Endometrial microvascular endothelial cells (primary cell): Measurements from ENCODE around the gene RPS21. TPM values are rescaled to one million over a fixed set of nuclear protein-coding genes. Genes with fewer than 3 reads are reported as not detected.
"Not testable (repeated sequence)": the region's sequence is repeated elsewhere in the genome, so short reads cannot be mapped to it uniquely, and the experiment has no call there.

Experiments used
- in situ Hi-C: cut with HindIII; loops from 2 replicates; pipeline ENCODE4 v1.10.0; 2017; ENCODE audit warnings: low sequenced_read_pairs, low pct_unique_long_range_greater_than_20kb; ENCODE audit errors: inconsistent ontology term
- total RNA-seq: library from RNA; depleted of rRNA; stranded (reverse); fragments of >200 nt; gene quantifications from one replicate; pipeline ENCODE4 v1.2.3, GENCODE V29; 2015; ENCODE audit errors: inconsistent ontology term

Gene RPS21
- total RNA-seq, 1 donor from 2014 or later: 2,359 TPM

GRCh38 chr20:62415354-62416111, 28.6 kb downstream of the RPS21 start:
- in situ Hi-C loops: no loop called here

DNA sequence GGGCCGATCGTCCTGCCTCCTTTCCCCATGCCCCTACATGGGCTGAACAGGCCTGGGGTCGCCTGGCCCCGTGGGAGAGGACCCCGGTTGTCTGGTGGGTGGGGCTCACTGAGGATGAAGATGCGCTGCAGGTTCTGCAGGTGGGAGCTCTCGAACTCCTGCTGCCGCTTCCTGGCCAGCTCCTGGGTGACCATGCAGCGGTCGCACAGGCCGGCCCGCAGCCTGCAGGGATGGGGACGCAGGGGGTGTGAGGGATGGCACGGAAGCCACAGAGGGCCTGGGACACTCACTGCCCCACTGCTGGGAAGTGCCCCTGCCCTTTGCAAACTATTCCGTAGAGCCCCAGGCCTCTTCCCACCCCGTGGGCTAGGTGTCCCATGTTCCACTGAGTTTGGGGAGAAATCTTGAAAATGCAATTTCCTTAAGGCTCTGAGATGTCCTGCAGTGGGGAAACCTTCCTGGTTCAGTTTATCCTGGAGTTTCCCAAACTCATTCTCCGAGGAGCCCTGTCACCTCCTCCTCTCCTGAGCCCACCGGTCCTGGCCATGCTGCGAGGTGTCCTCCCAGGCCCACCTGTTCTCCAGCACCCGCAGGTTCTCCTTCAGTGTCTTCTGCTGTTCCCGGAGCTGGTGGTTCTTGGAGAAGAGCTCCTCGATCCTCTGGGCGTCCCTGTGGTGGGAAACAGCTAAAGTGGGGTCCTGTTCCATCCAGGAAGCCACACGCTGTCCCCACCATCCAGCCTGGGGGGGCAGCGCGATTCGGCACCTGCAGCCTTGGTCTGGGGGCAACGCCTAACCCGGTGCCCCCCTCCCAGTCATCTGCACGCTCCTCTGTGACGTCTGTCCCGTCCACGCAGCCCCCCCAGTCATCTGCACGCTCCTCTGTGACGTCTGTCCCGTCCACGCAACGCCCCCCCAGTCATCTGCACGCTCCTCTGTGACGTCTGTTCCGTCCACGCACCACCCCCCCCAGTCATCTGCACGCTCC, 30.0 kb downstream of the RPS21 start:
- in situ Hi-C loops: no loop called here

- in situ Hi-C loops: no loop called here
Observed at GRCh38 chr20:62417981-62418708, 31.2 kb downstream of the RPS21 start.

- in situ Hi-C loops: no loop called here
Observed at GRCh38 chr20:62418709-62419487, 32.0 kb downstream of the RPS21 start.

- in situ Hi-C loops: no loop called here
Observed at GRCh38 chr20:62419759-62420158, 32.9 kb downstream of the RPS21 start.

- in situ Hi-C loops: no loop called here
Observed at GRCh38 chr20:62420846-62421715, 34.2 kb downstream of the RPS21 start.

GRCh38 chr20:62421716-62421990, 34.8 kb downstream of the RPS21 start:
- in situ Hi-C loops: no loop called here

DNA sequence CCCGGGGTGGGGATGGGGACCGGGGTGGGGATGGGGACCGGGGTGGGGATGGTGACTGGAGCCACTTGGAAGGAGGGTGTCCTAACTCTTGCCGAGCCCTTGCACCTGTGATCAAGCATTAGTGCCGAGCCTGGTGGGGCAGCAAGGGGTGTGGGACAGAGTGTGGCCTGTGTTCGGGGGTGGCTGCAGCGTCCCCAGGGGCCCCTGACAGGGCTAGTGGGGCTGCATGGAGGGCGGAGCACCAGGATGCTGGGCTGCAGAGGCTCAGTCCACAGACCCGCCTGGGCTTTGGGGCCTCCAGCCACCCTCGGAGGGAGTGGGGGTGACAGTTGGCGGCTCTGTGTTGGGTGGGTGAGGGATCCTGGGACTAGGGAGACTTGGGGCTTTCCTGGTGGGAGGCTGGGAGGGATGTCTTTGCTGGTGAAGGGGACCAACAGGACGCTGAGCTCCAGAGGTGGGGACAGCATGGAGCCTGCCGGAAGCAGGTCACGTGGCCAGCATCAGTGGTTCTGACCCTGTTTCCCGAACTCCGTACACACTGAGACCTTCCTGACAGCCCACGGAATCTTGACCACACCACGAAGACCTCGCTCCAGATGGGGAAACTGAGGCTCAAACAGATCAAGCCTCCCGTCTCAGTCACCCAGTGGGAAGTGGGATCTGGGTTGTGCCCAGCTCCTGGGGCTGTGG, 35.9 kb downstream of the RPS21 start:
- in situ Hi-C loops: no loop called here

DNA sequence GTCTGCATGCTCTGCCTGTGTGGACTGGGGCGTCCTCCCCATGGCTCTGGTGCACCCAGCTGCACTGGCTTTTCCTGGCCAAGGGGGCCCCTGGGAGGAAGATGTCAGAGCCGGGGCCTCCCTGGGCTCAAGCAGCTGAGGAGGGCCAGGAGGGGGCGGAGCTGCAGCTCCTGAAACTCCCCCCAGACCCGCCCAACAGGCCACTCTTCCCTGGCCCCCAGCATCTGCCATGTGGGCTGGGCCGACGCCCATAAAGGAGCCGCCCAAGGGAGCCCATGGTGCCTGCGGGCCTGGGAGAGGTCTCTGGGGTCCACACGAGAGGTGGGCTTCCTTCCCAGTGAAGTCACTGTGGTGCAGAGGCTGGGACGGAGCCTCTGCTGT, 36.4 kb downstream of the RPS21 start:
- in situ Hi-C loops: no loop called here

DNA sequence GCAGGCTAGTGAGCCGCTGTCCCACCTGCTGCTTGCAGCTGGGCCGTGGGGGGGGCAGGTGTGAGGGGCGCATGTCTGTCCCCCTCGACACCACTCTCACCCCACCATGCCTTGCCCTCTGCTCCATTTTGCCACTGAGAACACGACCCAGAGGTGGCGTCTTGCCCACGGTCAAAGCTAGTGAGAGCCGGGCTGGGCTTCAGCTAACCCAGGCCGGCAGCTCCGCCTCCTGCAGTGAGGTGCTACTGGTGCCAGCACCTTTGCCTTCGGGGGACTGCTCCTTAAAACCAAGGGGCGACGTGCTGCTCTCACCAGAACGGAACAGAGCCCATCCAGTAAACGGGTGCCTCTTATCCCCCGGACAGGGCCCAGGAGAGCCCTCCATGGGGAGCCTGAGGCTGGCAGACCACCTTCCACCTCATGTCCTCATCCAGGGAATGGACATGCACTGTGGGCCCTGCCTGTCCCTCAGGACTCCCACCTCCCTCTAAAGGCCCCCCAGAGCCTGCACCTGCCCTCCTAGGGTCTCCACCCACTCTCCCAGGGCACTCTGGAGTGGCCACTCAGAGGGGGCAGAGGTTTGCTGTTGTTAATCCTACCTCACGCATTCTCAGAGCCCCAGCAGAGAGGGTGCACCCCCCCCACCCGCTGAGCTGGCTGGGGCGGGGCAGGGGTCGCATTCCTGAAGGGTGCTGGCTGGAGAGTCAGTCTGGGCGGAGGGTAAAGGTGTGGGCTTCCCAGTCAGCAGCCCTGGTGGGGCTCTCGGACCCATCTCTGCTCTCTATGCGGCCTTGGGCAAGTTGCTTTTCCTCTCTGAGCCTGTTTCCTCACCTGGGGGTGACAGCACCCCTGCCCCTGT, 37.6 kb downstream of the RPS21 start:
- in situ Hi-C loops: no loop called here

- in situ Hi-C loops: no loop called here
Observed at GRCh38 chr20:62425281-62426058, 38.6 kb downstream of the RPS21 start.

GRCh38 chr20:62426059-62426348, 39.1 kb downstream of the RPS21 start:
- in situ Hi-C loops: not testable (repeated sequence)

DNA sequence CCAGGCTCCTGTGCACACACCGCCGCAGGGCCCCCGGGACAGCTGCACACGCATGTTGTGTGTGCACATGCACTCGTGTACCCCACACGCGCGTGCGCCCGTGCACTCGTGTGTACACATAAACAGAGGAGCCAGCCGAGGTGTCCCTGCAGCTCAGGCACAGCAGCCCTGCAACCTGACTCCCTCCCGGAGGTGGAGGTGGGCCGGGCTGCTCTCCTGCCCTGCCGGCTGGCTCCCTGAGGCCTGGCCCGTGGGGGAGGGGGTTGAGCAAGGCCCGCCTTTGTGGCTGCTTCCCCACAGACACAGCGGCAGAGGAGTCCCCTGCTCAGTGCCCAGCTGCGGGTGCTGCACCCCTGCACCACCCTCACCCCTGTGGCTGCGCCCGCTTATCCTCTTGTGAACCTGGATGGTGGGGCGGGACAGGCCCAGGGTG, 39.8 kb downstream of the RPS21 start:
- in situ Hi-C loops: no loop called here

DNA sequence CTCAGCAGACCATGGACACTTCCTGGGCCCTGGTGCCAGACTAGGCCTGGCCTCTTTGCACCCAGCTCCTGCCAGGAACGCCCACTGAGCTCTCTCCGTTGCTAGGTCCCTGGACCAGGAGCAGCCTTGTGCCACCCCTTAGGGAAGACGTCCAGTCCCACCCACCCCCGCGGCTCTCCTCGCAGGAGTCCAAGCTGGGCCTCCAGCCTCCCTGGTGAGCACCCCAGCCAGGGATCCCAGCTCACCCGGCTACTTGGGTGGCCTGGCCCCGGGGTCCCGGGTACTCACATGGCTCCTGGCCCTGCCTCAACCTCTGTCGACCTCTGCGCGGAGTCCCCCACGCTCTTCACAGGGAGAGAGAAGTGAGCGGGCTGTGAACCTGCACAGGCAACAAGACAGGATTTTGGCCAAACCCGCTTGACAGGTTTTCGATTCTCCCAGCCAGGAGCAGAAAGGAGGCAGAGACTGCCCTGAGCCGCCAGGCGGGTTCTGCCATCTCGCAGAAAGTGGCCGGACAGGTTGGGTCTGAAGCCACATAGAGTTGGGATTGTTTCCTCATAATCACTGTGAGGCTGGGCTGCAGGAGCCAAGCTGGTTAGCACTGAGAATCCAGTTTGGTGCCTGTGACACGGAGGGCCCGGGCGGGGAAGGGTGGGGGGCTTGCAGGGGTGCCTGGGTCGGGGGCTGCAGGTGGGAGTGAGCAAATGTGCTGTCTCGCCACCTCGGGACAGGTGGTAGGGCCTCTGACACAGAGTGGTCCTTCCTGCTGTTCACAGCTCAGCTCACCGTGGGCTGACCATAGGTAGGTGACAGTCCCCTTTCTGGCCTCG, 40.5 kb downstream of the RPS21 start, which contains the start of gene RBBP8NL:
Gene RBBP8NL, minus strand, starts transcription at position 368 of the 830 bp plus-strand sequence. CDS start 7,892 bp downstream, outside the sequence.
- in situ Hi-C loops: no loop called here

DNA sequence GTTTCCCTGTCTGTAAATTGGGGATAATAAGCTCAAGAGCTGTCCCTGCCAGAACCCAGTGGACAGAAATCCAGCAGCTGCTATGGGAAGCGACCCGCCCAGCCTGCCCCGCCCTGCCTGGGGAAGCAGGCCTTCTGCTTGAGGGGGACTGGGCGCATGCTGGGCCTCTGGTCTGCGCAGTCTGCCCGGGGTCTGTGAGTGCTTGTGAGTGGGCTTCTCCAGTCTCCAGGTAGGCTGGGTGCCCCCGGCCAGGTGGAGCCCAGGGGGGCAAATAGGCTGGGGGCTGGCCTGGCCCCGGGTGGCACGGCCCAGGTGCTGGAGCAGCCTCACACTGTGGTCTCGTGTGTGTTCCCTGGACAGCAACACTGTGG, 41.1 kb downstream of the RPS21 start:
- in situ Hi-C loops: no loop called here
